Activated T-cell treated with anti-CD3 and anti-CD28 coated beads, Interleukin-2, amount 50 U/mL, for 48 hours (primary cell): ENCODE measurements around the gene CRYGN.

Experiments used
- DNase-seq, 2 experiments: peaks; one replicate each; pipeline ENCODE4 v3.0.0-alpha.2; 2020

CRYGN gene

GRCh38 chr7:151439855-151440798, at the start of gene CRYGN:
Gene CRYGN, minus strand, starts transcription at chr7:151440141. Its CDS starts 224 bp downstream, at chr7:151439917.
- DNase-seq: peak in 1 of 2 experiments; percentile 52

GRCh38 chr7:151489498-151489897, 49.6 kb upstream of the CRYGN start:
- no peak for DNase-seq

- DNase-seq: no peak
Measured at GRCh38 chr7:151488096-151488495, 48.2 kb upstream of the CRYGN start.

GRCh38 chr7:151487228-151487627, 47.3 kb upstream of the CRYGN start:
- no peak for DNase-seq

GRCh38 chr7:151486074-151486473, 46.1 kb upstream of the CRYGN start:
- DNase-seq: no peak

GRCh38 chr7:151484971-151485707, 45.2 kb upstream of the CRYGN start:
- no peak for DNase-seq

GRCh38 chr7:151483711-151483983, 43.7 kb upstream of the CRYGN start:
- no peak for DNase-seq

GRCh38 chr7:151482883-151483710, 43.2 kb upstream of the CRYGN start:
- no peak for DNase-seq

- no peak for DNase-seq
Measured at GRCh38 chr7:151481650-151482505, 41.9 kb upstream of the CRYGN start.

GRCh38 chr7:151477867-151478266, 37.9 kb upstream of the CRYGN start:
- no peak for DNase-seq

- no peak for DNase-seq
Measured at GRCh38 chr7:151472644-151473380, 32.9 kb upstream of the CRYGN start.

- no peak for DNase-seq
Measured at GRCh38 chr7:151470711-151471110, 30.8 kb upstream of the CRYGN start.

- DNase-seq: no peak
Measured at GRCh38 chr7:151469281-151469680, 29.3 kb upstream of the CRYGN start.

- no peak for DNase-seq
Measured at GRCh38 chr7:151468217-151469018, 28.5 kb upstream of the CRYGN start.

- DNase-seq: no peak
Measured at GRCh38 chr7:151465169-151465568, 25.2 kb upstream of the CRYGN start.

- no peak for DNase-seq
Measured at GRCh38 chr7:151462306-151462779, 22.4 kb upstream of the CRYGN start.

GRCh38 chr7:151461942-151462230, 21.9 kb upstream of the CRYGN start:
- no peak for DNase-seq

GRCh38 chr7:151461096-151461941, 21.4 kb upstream of the CRYGN start:
- no peak for DNase-seq

GRCh38 chr7:151460474-151460855, 20.5 kb upstream of the CRYGN start:
- no peak for DNase-seq
